Peyer's patch (tissue), 4 donors: ENCODE measurements around the gene FAM83G. TPM values are rescaled to one million over a fixed set of nuclear protein-coding genes. Genes with fewer than 3 reads are reported as not detected.

Experiments
- DNase-seq, 3 donors: peaks; one replicate each; pipeline ENCODE4 v3.0.0-alpha.2; 2017 to 2019
- H3K27ac ChIP-seq, 4 donors: fragments of 200-600 bp; sonication (generic); one replicate each; pipeline ENCODE4 v1.5.1; 2016 to 2019
- H3K27me3 ChIP-seq, 2 donors: fragments of 200-600 bp; sonication (generic); one replicate each; pipeline ENCODE4 v1.5.1; 2019
- H3K36me3 ChIP-seq, 3 donors: fragments of 200-600 bp; sonication (generic); one replicate each; pipeline ENCODE4 v1.5.1; 2016 to 2019
- H3K4me1 ChIP-seq, 4 donors: fragments of 200-600 bp; sonication (generic); one replicate each; pipeline ENCODE4 v1.5.1; 2016 to 2019
- H3K4me3 ChIP-seq, 4 donors: fragments of 200-600 bp; sonication (generic); 1 replicate in 3 of 4; 2 replicates in 1 of 4; pipeline ENCODE4 v1.5.1; 2016 to 2019; ENCODE audit warnings: mild to moderate bottlenecking in 1 of 4
- H3K9me3 ChIP-seq, 4 donors: fragments of 200-600 bp; sonication (generic); one replicate each; pipeline ENCODE4 v1.5.1; 2016 to 2019; ENCODE audit warnings: mild to moderate bottlenecking in 1 of 4
- CTCF ChIP-seq, 6 experiments: fragments of 450-650 bp in 4 of 6; fragments of 200-600 bp in 2 of 6; sonication (generic) in 1 of 6; IDR thresholded peaks; one replicate each; pipeline ENCODE4 v1.5.1; 2017 to 2019; ENCODE audit warnings: antibody characterized with exemption in 6 of 6, mild to moderate bottlenecking in 3 of 6, moderate library complexity in 1 of 6
- POLR2A ChIP-seq, 2 donors: fragments of 450-650 bp; IDR thresholded peaks; one replicate each; pipeline ENCODE4 v1.5.1; 2017; ENCODE audit warnings: antibody characterized with exemption in 2 of 2, mild to moderate bottlenecking in 2 of 2, moderate library complexity in 2 of 2
- total RNA-seq, 4 donors: library from RNA; depleted of rRNA; stranded (reverse); fragments of >200 nt; gene quantifications; one replicate each; pipeline ENCODE4 v1.1.0, GENCODE V29; 2016

FAM83G gene
- total RNA-seq, 4 donors from 2014 or later: 9.9 to 48.4 (median 37.4) TPM

- Histone ChIP-seq H3K27ac (peak overlapping the region in 1 of 4 donors; percentile 90), H3K4me1 (peaks cover 0 to 34% (median 5%) of the 10 kb centered on the region in 4 donors)
- TF ChIP-seq POLR2A (IDR thresholded peaks at IDR 0.05) (no peak), CTCF (IDR thresholded peaks at IDR 0.05) (no peak)
Observed at GRCh38 chr17:18999911-19000310, 4.7 kb downstream of the FAM83G start.

GRCh38 chr17:18999394-18999793 lies 5.2 kb downstream of the FAM83G start:
- H3K27ac ChIP-seq: no peak overlapping the region

More at GRCh38 chr17:18999911-19000310, 4.7 kb downstream of the FAM83G start:
- DNase-seq: no peak
- Histone ChIP-seq H3K27me3 (no peaks in the 10 kb centered on the region), H3K4me3 (no peak overlapping the region), H3K36me3 (no peaks in the 10 kb centered on the region), H3K9me3 (no peaks in the 10 kb centered on the region)

DNA sequence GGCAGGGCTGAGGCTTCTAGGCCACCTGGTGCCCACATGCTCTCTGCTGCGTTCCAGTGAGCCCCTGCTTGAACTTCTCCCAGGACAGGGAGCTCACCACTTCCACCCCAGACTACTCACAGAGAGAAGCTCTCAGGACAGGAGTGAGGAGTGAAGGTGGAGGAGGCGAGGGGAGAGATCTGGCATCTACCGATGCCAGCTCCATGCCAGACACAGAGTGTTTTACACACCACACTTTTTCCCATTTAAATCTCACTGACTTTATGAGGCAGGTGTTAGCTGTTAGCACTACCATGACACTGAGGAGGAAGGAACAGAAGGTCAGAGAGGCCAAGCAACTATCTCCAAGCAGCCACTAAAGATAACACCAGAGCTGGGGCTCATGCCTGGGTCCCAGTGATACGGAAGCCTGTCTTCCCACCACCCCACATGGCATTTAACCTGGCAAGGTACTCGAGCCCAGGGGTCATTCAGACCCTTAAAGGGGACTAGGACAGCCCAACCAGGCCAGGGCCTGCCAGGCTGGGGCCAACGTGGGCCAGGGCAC lies 6.8 kb downstream of the FAM83G start:
- Histone ChIP-seq H3K9me3 (no peaks in the 10 kb centered on the region), H3K27ac (no peak overlapping the region), H3K27me3 (no peaks in the 10 kb centered on the region), H3K4me3 (no peak overlapping the region), H3K4me1 (peaks cover 0 to 33% (median 10%) of the 10 kb centered on the region in 4 donors), H3K36me3 (peaks cover 0 to 4% (median 0%) of the 10 kb centered on the region in 3 donors)
- no peak for DNase-seq
- TF ChIP-seq POLR2A (IDR thresholded peaks at IDR 0.05) (no peak), CTCF (IDR thresholded peaks at IDR 0.05) (no peak)

More at GRCh38 chr17:18999394-18999793, 5.2 kb downstream of the FAM83G start:
- Histone ChIP-seq H3K36me3 (no peaks in the 10 kb centered on the region), H3K4me3 (no peak overlapping the region), H3K4me1 (peaks cover 0 to 33% (median 4%) of the 10 kb centered on the region in 4 donors), H3K27me3 (no peaks in the 10 kb centered on the region), H3K9me3 (no peaks in the 10 kb centered on the region)
- TF ChIP-seq CTCF (IDR thresholded peaks at IDR 0.05): no peak
- no peak for TF ChIP-seq POLR2A (IDR thresholded peaks at IDR 0.05)
- DNase-seq: no peak

GRCh38 chr17:18996458-18996857 lies 8.1 kb downstream of the FAM83G start:
- H3K27ac ChIP-seq: no peak overlapping the region

DNA sequence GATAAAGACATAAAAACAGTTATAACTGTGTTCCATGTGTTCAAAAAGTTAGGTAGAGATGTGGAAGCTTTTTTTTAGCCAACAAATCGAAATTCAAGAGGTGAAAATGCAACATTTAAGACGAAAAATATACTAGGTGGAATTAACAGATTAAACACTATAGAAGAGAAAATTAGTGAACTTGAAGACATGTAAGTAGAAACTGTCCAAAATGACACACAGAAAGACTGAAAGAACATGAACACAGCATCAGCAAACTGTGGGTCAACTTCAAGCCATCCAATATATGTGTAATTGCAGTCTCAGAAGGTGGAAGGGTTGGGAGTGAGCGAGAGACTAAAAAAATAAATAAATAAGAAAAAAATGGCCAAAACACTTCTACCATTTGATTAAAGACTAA lies 9.3 kb downstream of the FAM83G start:
- TF ChIP-seq POLR2A (IDR thresholded peaks at IDR 0.05) (no peak), CTCF (IDR thresholded peaks at IDR 0.05) (no peak)
- DNase-seq: no peak
- no peak overlapping the region for H3K4me3 ChIP-seq
- no peaks in the 10 kb centered on the region for H3K27me3 ChIP-seq
- peaks cover 0 to 18% (median 15%) of the 10 kb centered on the region in 4 donors for H3K4me1 ChIP-seq
- H3K27ac ChIP-seq: no peak overlapping the region
- H3K36me3 ChIP-seq: peaks cover 0 to 4% (median 0%) of the 10 kb centered on the region in 3 donors
- no peaks in the 10 kb centered on the region for H3K9me3 ChIP-seq

More at GRCh38 chr17:18996458-18996857, 8.1 kb downstream of the FAM83G start:
- Histone ChIP-seq H3K27me3 (no peaks in the 10 kb centered on the region), H3K36me3 (peaks cover 0 to 4% (median 0%) of the 10 kb centered on the region in 3 donors), H3K9me3 (no peaks in the 10 kb centered on the region), H3K4me1 (peaks cover 0 to 25% (median 15%) of the 10 kb centered on the region in 4 donors), H3K4me3 (no peak overlapping the region)
- no peak for DNase-seq
- no peak for TF ChIP-seq POLR2A (IDR thresholded peaks at IDR 0.05)

DNA sequence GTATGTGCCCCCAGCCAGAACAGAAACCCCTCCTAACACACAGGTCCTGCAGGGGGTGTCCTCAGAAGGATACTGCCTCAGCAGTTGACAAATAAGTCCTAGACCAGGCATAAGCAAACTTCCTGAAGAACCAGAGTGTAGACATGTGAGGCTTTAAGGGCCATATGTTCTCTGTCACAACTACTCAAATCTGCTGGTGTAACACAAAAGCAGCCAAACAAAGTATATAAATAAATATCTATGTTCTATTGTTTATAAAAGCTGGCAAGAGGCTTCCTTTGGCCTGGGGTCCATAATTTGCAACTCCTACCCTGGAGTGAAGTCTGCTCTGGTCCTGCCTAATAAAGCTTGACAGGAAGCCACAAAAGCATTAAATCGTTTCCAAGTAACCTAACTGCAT lies 9.9 kb downstream of the FAM83G start:
- TF ChIP-seq CTCF (IDR thresholded peaks at IDR 0.05) (no peak), POLR2A (IDR thresholded peaks at IDR 0.05) (no peak)
- Histone ChIP-seq H3K27ac (peak overlapping the region in 1 of 4 donors; percentile 16), H3K4me1 (peaks cover 0 to 21% (median 15%) of the 10 kb centered on the region in 4 donors), H3K4me3 (no peak overlapping the region), H3K27me3 (no peaks in the 10 kb centered on the region), H3K36me3 (peaks cover 0 to 4% (median 0%) of the 10 kb centered on the region in 3 donors), H3K9me3 (no peaks in the 10 kb centered on the region)
- DNase-seq: no peak
